Measurements from ENCODE around the gene CRAMP1.
"Not testable (repeated sequence)": the region's sequence is repeated elsewhere in the genome, so short reads cannot be mapped to it uniquely, and the experiment has no call there.

The CRAMP1 gene

DNA sequence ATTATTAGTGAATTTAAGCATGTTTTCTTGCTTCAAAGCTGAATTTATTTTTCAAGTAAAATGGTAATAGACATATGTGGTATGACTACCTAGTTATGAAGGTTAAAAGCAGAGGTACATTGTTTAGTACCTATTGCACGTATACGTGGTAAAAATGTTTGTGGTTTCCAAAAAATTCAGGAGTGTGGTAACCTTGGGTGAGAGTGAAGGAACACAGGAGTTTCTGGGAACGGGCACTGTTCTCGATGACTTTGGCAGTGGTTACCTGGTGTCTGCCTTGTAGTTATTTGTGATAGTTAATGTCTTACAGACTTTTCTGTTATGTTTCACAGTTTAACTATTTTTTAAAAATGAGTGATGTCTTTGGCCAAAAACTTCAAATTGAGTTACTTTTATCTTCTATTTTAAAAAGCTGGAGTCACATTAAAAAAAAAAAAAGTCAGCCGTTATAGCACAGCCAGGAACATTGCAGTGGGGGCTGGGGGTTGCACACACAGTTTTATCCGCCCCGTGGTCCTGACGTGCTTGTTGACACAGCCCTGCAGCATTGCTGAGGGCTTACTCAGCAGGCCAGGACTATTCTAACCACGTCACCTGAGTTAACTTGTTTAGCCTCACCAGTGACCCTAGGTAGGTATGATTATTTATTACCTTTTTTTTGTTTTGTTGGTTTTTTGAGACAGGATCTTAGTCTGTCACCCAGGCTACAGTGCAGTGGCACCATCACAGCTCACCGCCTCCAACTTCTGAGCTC, 76.8 kb downstream of the CRAMP1 start:
- DNase-seq, result no peak

DNA sequence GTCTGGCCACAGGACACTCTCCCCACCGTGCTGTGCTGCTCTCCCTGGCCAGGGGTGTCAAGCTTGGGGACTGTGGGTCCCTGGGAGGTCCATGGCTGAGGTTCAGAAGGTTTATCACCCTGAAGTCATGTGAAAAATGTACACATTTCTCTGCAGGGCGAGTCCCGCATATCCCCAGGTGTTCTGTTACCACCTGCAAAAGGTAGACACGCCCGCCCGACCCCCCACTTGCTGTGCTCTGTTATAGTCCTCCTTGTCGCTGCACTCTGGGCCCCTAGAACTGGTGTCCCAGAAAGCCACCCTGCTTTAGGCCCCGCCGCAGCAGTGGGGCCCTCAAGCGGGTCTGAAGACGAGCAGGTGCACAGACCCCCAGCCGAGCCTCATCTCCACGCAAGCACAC, 77.7 kb downstream of the CRAMP1 start:
- DNase-seq, result no peak

DNA sequence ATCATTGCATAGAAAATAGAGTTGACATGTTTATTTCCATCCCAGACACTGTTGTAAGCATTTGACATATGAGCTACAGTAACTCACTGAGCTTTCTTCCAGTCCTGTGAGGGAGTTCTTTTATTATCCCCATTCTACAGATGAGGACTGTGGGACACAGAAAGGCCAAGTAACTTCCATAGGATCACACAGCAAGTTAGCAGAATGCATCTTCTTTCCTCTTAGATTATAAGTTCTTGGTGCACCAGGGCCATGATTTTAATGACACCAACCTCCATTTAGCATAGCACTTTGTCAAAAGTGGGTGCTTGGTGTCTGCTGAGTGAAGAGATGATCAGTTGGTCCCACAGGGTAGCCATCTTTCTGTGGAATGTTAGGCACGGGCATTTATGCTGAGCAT, 78.7 kb downstream of the CRAMP1 start:
- no peak for DNase-seq

GRCh38 chr16:1691276-1691675, 79.1 kb downstream of the CRAMP1 start:
- no peak for DNase-seq

DNA sequence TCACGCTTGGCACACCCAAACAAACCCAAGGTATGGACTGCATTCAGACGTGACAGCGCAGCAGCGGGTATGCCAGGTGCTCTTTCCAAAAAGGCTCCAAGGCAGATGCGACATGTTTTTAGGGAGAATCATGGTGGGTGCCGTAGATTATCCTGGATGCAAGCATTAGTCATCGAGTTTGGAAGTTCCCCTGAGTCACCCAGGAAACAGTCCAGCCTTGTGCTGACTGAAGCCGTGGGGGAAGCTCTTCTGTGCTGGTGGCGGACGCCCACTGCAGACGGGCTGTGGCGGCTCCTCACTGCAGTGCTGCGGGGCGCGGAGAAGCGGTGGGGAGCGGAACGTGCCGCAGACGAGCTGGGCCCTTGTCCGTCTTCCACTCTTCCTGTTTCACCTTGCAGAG, 79.8 kb downstream of the CRAMP1 start:
- DNase-seq, result peak; percentile 42

- DNase-seq, result no peak
Measured at GRCh38 chr16:1696863-1697262, 84.7 kb downstream of the CRAMP1 start.

- DNase-seq, result no peak
Measured at GRCh38 chr16:1698680-1699079, 86.5 kb downstream of the CRAMP1 start.

DNA sequence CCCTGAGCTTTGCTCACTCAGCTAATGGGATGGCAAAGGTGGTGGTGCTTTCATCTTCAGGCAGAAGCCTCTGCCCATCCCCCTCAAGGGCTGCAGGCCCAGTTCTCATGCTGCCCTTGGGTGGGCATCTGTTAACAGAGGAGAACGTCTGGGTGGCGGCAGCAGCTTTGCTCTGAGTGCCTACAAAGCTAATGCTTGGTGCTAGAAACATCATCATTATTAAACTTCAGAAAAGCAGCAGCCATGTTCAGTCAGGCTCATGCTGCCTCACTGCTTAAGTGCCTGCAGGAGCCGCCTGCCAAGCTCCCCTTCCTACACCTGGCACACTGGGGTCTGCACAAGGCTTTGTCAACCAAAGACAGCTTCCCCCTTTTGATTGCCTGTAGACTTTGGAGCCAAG, 88.1 kb downstream of the CRAMP1 start:
- no peak for DNase-seq

DNA sequence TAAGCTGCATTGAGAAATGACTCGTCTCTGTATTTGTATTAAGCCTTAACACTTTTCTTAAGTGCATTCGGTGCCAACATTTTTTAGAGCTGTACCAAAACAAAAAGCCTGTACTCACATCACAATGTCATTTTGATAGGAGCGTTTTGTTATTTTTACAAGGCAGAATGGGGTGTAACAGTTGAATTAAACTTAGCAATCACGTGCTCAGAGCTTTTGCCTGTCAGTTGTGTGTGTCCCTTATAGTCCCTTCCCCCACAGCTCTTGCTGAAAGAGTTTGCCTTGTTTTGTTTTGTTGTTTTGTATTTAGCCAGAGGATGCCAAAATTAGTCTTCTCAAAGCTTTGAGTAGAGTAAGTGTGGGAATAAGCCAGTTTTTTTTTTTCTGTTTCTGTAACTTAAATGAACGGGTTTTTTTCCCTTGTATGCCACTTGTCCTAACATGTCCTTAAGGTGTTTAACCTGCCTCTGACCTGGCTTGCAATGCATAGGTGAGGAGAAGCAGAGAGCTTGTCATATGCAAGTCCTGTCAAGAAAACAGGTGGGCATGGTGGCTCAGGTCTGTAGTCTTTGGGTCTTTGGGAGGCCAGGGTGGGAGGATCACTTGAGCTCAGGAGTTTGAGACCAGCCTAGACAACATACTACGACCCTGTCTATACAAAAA, 89.2 kb downstream of the CRAMP1 start:
- DNase-seq, result no peak

GRCh38 chr16:1705324-1705687, 93.1 kb downstream of the CRAMP1 start:
- not testable (repeated sequence) for DNase-seq

- peak; percentile 86 for DNase-seq
Measured at GRCh38 chr16:1705688-1706385, 93.7 kb downstream of the CRAMP1 start, which contains the start of gene MAPK8IP3. Gene MAPK8IP3 (plus strand): TSS chr16:1706195. CDS start chr16:1706340, 145 bp downstream.

- DNase-seq, result no peak
Measured at GRCh38 chr16:1706386-1707192, 94.4 kb downstream of the CRAMP1 start.

DNA sequence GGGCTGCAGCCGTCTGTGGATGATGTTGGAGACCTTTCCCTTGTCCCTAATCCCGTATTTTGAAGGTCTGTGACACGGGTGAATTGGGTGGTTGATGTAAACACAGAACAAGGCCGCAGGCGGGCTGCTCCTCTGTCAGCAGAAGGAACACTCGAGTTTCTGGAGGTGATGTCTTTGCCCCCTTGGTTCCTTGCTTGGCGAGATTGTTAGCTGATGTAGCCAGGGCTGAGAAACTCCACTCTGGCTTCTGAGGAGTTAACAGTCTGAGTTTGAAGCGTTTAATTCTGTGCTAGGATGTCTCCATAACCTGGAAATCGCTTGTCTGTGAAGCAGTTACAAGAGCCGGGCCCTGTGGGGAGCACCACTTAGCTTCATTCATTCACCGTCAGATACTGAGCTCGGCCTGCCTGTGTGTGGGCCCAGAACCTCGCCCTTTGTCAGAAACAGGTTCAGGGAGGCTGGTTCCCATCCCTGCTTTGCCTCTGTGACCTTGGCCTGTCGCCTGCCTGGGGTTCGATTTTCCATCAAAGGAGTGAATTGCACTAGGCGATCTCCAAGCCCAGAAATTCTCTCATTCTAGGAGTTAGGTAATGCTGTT, 95.1 kb downstream of the CRAMP1 start:
- DNase-seq, result no peak

DNA sequence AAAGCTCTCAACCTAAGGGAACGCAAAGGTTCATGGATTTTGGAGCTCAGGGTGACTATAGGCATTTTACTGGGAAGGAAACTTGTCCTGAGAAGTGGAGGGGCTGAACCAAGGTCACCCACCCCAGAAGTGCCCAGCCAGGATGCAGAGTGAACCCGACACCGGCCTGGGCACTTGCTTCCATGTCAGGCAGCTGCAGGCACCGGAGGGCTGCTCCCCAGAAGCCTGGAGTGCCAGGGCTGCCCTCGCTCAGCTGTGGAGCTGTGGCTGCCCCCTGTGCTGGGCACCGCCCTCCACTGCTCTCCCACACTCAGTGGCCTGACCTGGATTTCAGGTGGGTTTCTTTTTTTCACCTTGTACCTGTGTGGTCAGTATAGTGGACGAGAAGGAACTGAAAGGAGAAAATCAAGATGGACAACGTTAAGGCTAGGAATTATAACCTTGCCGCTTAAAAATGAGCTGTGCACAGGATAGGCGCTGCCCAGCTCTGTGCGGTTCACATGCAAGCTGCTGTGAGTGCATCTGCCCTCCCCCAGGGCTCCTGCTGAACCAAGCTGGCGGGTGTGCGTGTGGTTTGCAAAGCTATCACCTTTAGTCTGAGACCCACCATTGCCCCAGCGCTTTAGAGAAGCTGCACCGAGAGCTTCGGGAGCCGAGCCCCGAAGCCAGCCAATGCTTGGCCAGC, 96.1 kb downstream of the CRAMP1 start:
- DNase-seq, result no peak

DNA sequence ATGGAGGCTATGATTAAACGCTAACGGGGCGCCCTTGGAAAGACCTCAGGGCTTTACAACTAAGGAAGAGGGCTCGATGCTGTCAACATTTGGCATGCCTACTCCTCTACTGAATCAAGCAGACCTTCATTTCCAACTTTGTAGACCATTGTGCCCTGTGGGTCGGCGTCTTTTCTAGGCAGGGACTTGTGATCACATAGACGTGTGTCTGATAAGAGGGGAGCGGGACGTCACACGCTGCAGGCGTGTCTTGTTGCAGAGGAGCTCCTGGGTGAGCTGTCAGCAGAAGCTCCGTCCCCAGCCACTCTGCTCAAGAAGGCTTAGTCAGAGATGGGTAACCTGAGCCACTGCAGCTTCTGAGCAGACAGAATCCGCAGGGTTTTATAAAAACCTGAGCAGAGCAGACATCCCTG, 96.6 kb downstream of the CRAMP1 start:
- DNase-seq, result no peak

- no peak for DNase-seq
Measured at GRCh38 chr16:1709356-1709755, 97.2 kb downstream of the CRAMP1 start.

- DNase-seq, result no peak
Measured at GRCh38 chr16:1710811-1711507, 98.8 kb downstream of the CRAMP1 start.

GRCh38 chr16:1712791-1713261, 100.7 kb downstream of the CRAMP1 start:
- no peak for DNase-seq

DNA sequence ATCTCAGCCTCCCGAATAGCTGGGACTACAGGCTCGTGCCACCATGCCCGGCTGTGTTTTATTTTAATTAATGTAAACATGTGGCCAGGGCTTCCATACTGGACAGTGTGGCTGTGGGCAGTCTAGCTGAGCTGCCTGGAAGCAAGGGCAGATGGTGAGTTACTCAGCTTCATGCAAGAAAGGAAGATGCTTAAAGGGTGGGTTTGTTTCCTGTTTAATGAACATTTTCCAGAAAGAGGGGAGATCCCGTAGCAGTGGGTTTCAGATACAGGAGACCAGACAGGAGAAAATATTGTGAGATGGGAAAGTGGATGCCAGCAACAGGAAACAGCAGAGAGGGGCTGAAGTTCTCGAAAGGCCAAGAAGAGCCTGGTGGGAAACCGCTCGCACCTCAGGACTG, 101.2 kb downstream of the CRAMP1 start:
- DNase-seq, result no peak

GRCh38 chr16:1713933-1714332, 101.8 kb downstream of the CRAMP1 start:
- no peak for DNase-seq

DNA sequence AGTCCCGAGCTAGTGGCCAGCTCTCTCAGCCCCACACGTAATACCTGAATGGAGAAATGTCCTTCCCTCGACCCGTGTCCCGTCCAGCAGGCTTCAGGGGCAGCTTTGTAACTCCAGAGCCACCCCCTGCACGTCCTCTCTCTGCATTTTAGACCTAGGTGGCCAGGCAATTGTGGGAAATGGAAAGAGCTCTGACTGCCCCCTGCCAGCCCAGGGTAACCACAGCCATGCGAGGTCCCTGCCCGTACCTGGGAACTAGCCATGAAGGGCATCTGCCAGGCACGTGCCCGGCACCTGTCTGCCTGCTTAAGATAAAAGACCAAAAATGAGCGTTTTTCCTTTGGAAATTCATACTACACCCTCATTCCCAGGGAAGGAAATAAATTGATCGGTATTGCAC, 103.1 kb downstream of the CRAMP1 start:
- DNase-seq, result no peak

All from 8988T (cell line).